Stimulated activated CD4-positive, alpha-beta T cell treated with anti-CD3 and anti-CD28 coated beads, Interleukin-4, amount 100 ng/mL, for 48 hours (primary cell): ENCODE results near the gene BTG1.
"Not testable (repeated sequence)": the region's sequence is repeated elsewhere in the genome, so short reads cannot be mapped to it uniquely, and the experiment has no call there.

ENCODE experiments used
- DNase-seq, 2 donors: peaks; one replicate each; pipeline ENCODE4 v3.0.0-alpha.2; 2020; ENCODE audit warnings: low read depth in 2 of 2

BTG1 gene

GRCh38 chr12:92149563-92149962, 3.9 kb upstream of the BTG1 start:
- no peak for DNase-seq

- DNase-seq: no peak
Measured at GRCh38 chr12:92147491-92147890, 1.8 kb upstream of the BTG1 start.

GRCh38 chr12:92146497-92147224, 1.0 kb upstream of the BTG1 start:
- DNase-seq: no peak

- DNase-seq: no peak
Measured at GRCh38 chr12:92145481-92145730, 240 bp downstream of the BTG1 start.

- peak; percentile 30 to 38 for DNase-seq
Measured at GRCh38 chr12:92144631-92145480, 790 bp downstream of the BTG1 start.

GRCh38 chr12:92143686-92144630, 1.7 kb downstream of the BTG1 start:
- peak; percentile 33 to 61 for DNase-seq

- no peak for DNase-seq
Measured at GRCh38 chr12:92143258-92143657, 2.4 kb downstream of the BTG1 start.

DNA sequence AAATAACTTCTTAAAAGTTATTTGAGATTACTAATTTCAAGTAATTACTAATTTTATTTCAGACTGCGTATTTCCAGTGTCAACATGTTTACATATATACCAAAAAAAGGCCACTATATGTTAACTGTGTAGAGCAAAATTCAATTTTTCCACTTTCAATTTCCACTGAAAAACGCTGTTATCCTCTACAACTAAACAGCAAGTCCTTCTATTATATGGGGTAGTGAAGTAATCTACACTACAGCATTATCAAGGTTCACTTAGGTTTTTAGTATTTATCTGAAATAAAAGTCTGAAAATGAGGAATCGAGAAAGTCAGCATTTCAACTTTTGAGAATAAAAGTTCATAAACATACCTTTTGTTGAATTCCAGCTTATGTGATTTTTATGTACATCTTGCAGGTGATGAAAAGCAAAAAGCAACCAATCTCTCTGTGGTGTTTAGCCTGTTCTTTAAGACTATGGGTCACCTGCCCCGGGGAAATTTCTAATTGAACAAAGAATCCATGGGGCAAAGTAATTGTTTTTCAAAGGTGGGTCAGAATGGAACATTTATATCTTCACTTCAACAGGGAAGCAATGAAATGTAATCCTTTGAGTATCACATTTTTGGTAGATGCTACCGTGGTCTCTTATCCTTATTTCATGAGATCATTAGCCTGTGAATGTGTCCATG, 3.3 kb downstream of the BTG1 start:
- DNase-seq: no peak

GRCh38 chr12:92141591-92142121, 4.0 kb downstream of the BTG1 start:
- DNase-seq: no peak

DNA sequence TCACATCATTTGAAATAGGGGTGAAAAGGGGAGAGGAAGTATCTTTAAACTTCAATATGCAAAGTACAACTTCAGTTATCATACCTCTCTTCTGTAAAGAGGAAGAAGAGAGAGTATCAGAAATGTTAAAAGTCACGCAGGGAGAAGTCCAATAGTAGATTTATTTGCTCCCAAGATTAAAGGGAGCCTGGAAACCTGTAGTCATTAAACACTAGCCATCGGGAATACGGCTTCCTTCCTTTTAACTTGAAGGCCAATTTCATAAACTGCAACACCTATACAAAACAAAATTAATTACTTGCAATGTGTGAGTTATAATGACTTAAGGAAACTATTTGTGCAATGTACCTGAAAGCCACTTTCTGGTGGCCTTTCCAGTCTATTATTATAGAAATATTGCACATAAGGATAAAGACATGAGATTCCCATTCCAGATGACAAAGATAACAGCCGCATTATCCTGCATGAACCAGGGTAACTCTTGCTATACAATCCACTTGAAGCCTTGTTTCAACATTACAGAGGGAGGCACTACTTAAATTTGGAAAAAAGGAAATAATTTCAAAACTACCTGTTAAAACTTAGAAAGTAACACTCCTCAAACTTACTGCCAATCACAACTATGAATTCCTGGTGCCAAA, 4.6 kb downstream of the BTG1 start:
- DNase-seq: no peak

GRCh38 chr12:92140156-92140555, 5.5 kb downstream of the BTG1 start:
- no peak for DNase-seq

DNA sequence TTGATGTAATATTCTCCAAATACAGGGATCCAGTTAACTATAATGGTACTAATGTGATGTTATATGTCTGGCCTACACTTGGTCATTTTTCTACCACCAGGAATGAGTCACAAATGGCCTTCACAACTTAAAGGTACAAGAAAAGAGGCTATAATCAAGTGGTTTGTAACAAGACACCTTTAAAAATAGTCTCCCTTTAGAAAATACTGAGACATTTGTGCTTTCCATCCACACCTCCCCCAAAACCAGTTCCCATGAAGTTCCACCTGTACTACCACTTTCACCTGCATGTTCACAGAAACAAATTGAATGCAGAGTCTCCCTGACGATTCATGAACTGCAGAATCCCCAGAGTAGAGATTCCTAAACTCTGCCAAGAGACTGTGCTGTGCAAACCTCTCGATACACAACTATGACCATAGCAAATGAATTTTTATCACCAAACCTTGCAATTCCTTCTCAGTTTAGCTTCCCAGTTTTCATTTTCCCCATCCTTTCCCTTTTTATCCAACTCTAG, 6.0 kb downstream of the BTG1 start:
- DNase-seq: no peak

GRCh38 chr12:92138626-92139025, 7.0 kb downstream of the BTG1 start:
- DNase-seq: no peak

DNA sequence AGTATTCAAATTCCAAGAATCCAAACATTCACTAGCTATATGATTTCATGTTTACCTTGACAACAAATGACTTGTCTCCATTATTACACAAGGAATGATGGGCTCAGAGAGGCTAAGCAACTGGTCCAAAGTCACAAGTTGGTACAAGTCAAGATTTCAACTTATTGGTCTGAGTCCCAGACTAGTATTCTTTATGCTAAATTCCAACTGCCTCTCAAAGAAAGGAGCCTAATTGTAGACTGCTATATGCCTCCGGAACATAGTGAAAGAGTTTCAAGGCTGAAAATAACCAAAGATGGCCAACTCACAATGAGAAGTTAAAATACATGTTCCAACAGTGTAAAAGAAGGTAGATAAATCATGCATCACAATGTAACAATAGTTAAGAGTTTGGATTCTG, 7.5 kb downstream of the BTG1 start:
- DNase-seq: no peak

- no peak for DNase-seq
Measured at GRCh38 chr12:92136965-92137721, 8.5 kb downstream of the BTG1 start.

DNA sequence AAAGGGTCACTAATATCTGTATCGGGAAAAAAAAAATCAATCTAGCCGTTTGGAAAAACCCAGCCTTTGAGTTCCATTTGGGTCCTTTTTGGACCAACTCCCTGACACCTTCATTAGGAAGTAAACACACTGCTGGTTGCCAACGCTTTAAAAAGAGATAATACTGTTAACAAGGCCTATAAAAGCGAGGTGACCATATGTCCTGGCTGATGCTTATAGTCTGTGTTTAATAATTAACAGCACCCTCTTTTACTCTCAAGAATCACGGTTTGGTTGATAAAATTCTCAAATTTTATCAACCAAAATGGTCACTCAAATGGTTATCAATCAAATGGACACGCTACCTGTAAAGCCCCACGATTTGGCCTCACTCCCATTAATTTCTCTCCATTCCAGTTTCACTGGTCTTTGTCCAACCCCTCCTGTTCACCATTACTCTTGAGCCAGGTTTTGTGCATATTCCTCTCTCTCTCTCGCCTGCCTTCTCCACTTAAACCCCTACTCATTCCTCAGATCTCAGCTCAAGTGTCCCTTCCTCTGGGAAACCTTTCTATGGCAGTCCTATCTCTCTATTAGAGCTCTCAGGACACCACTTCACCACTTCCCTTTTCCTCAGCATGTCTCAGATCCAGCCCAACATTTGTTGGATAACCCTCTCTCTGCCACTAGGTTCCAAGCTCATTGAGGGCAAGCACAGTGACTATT, 9.5 kb downstream of the BTG1 start:
- no peak for DNase-seq

- not testable (repeated sequence) for DNase-seq
Measured at GRCh38 chr12:92135541-92135940, 10.1 kb downstream of the BTG1 start.

DNA sequence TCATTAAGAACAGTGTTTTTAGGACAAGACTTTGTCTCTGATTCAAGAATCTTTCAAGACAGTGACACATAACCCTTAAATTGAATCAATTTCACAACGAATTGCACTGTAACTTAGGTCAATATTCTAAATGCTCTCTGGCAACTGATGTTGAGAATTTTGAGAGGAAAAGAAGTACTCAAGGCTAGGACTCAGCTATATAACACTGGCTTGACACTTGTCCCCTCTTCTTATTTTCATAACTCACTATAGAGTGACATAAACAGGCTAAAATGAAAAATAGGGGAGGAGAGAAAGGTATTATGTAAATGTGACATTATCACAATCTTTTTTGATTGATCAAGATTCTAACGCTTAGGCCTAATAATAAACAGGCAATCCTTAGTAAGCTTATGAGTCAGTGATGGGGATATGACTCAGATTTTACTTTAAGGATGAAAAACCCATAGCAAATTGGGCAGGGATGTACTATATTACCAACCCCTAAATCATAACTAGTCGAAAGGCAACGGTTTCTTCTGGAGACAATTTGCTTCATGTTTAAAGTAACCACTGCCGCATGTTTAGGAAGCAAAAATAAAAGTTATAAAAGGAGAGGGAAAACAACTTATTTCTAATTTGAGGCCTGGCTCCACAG, 10.9 kb downstream of the BTG1 start:
- DNase-seq: no peak
